H1 (cell line): ENCODE data around the gene CHD5. TPM values are rescaled to one million over a fixed set of nuclear protein-coding genes. Genes with fewer than 3 reads are reported as not detected.

ENCODE experiments used
- GTF2F1 ChIP-seq: IDR thresholded peaks from 2 replicates; pipeline ENCODE4 v1.6.1; 2012; ENCODE audit warnings: low read depth, low read length, improper control_type of control experiment, borderline replicate concordance
- HDAC2 ChIP-seq, 2 experiments: fragments of 300-600 bp in 1 of 2; sonication (generic) in 1 of 2; IDR thresholded peaks; 2 replicates each; pipeline ENCODE4 v1.6.1; 2011 to 2012; ENCODE audit warnings: low read depth in 2 of 2, low read length in 2 of 2, mild to moderate bottlenecking in 2 of 2, moderate library complexity in 2 of 2, borderline replicate concordance in 1 of 2, inconsistent platforms in 1 of 2
- POLR2AphosphoS5 ChIP-seq: IDR thresholded peaks from 2 replicates; pipeline ENCODE4 v1.6.1; 2011; ENCODE audit warnings: low read depth, low read length
- POU5F1 ChIP-seq: IDR thresholded peaks from 2 replicates; pipeline ENCODE4 v1.6.1; 2011; ENCODE audit warnings: low read depth, mild to moderate bottlenecking, low read length, moderate library complexity
- SIRT6 ChIP-seq: IDR thresholded peaks from one replicate; pipeline ENCODE4 v1.7.1; 2012; ENCODE audit warnings: low read length, inconsistent platforms
- SP4 ChIP-seq: IDR thresholded peaks from 2 replicates; pipeline ENCODE4 v1.6.1; 2012; ENCODE audit warnings: low read length, inconsistent platforms
- SUZ12 ChIP-seq: fragments of 200-600 bp; sonication (generic); IDR thresholded peaks from 2 replicates; pipeline ENCODE4 v1.6.1; 2012; ENCODE audit warnings: mild to moderate bottlenecking, inconsistent platforms, low read length, moderate library complexity, mixed read lengths
- YY1 ChIP-seq: IDR thresholded peaks from 2 replicates; pipeline ENCODE4 v1.6.1; 2011; ENCODE audit warnings: low read depth, mild to moderate bottlenecking, low read length
- ZNF274 ChIP-seq: IDR thresholded peaks from 2 replicates; pipeline ENCODE4 v1.7.0; 2012; ENCODE audit warnings: low read length, borderline replicate concordance; ENCODE audit errors: extremely low read depth
- polyA plus RNA-seq, 7 experiments: library from polyadenylated mRNA; depleted of rRNA in 3 of 7; stranded (reverse) in 5 of 7; unstranded in 2 of 7; fragments of >200 nt in 5 of 7; fragments of 200-250 nt in 2 of 7; gene quantifications; 1 replicate in 5 of 7; 2 replicates in 1 of 7; 4 replicates in 1 of 7; pipeline versions ENCODE4 v1.2.1 to v1.2.3, GENCODE V29; 2011 to 2013; ENCODE audit warnings: missing spikeins in 2 of 7, mixed read lengths in 2 of 7
- total RNA-seq: library from RNA; stranded (reverse); fragmentation: NEBNext Ultra II Directional; extraction: Animal tissue kit (Norgen Biotek cat#: 25700); gene quantifications from 2 replicates; pipeline ENCODE4 v1.2.1, GENCODE V29; 2021

Gene CHD5
- total and polyA plus RNA-seq, 2 of the 8 experiments (the other 6 are each of a cell fraction or from before 2014, with no cell fraction given), result 0.42 to 1.8 TPM

GRCh38 chr1:6068073-6068472, 112.0 kb downstream of the CHD5 start (continued):
- TF ChIP-seq HDAC2 (IDR thresholded peaks at IDR 0.05; ENCODE audit: borderline replicate concordance in 1 of 2, low read depth in 2 of 2, low read length in 2 of 2) (no peak), SIRT6 (no peak), POLR2AphosphoS5 (no peak), GTF2F1 (no peak), SUZ12 (no peak), ZNF274 (no peak), POU5F1 (no peak), YY1 (no peak), SP4 (no peak)
- TF ChIP-seq, all 59 proteins: peak for 0
